Chondrocyte (in vitro differentiated cells): ENCODE data around the gene ABCB9. TPM values are rescaled to one million over a fixed set of nuclear protein-coding genes. Genes with fewer than 3 reads are reported as not detected.

Experiments used
- DNase-seq: peaks from one replicate; pipeline ENCODE4 v3.0.0; 2021; ENCODE audit warnings: mixed read lengths, low spot score
- H3K27ac Mint-ChIP-seq: one replicate; pipeline ENCODE4 v1.8.0; 2021; ENCODE audit warnings: mild to moderate bottlenecking, moderate library complexity, mixed read lengths; ENCODE audit not compliant: unreplicated experiment
- H3K27me3 Mint-ChIP-seq: 2 replicates; pipeline ENCODE4 v1.8.0; 2021; ENCODE audit warnings: low read depth, mixed read lengths
- H3K36me3 Mint-ChIP-seq: 2 replicates; pipeline ENCODE4 v1.8.0; 2021; ENCODE audit warnings: low read depth, mixed read lengths
- H3K4me1 Mint-ChIP-seq: 2 replicates; pipeline ENCODE4 v1.8.0; 2021; ENCODE audit warnings: low read depth, mild to moderate bottlenecking, mixed read lengths
- H3K4me3 Mint-ChIP-seq: one replicate; pipeline ENCODE4 v1.8.0; 2021; ENCODE audit warnings: mild to moderate bottlenecking, moderate library complexity, mixed read lengths; ENCODE audit not compliant: unreplicated experiment
- H3K9me3 Mint-ChIP-seq: 2 replicates; pipeline ENCODE4 v1.8.0; 2021; ENCODE audit warnings: low read depth, mixed read lengths
- total RNA-seq: library from RNA; stranded (reverse); gene quantifications from 3 replicates; pipeline ENCODE4 v1.2.1, GENCODE V29; 2021
- TF ChIP-seq, protein P1 (sequence below): fragments of 200-600 bp; sonication (generic); IDR thresholded peaks from 2 replicates; pipeline ENCODE4 v1.5.0; 2021; ENCODE audit warnings: antibody characterized with exemption, mild to moderate bottlenecking, moderate library complexity

The ABCB9 gene
- total RNA-seq, 1 donor from 2014 or later: 14.2 TPM

DNA sequence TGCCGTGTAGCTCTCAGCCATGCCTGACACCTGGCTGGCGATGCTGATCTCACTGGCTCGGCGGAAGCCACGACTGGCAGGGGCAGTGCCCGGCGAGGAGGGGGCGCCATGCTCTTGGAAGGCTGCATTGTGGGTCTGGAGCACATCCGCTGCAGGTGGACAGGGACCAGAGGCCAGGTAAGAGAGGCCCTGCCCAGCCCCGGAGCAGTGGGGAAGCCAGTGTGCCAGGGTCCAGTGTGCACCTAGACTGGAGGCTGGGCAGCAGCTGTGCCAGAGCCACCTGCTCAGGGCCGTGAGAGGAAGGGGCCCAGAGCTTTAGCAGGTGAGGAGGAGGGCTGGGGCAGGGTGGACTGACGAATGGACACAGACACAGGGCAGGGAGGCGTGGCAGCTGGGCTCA lies 24.3 kb upstream of the ABCB9 start:
- H3K4me3 Mint-ChIP-seq: no peak overlapping the region
- H3K27me3 Mint-ChIP-seq: no peaks in the 10 kb centered on the region
- no peak for DNase-seq

DNA sequence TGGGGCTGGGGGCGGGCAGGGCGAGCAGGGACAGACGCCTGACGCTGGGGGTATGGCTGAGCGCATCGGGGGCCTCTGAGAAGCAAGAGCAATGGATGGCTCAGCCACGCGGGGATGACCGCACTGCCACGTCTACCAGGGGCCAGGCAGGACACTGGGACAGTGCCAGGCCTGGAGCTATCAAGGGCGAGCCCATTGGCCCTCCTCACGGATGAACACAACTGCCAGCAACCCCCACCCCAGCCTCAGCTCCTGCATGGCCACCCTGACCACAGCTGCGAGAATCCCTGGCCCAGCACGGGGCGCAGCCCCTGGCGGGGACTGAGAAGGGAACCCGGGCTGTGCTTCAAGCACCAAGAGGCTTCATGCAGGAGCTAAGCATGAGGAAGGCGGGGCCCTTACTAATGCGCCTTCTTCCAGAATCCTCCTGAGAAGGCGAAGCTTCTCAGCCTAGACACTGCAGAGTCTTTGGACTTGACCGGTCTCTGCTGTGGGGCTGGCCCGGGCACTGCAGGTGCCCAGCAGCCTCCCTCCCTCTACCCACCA lies 23.7 kb upstream of the ABCB9 start:
- Mint-ChIP-seq H3K4me3 (no peak overlapping the region), H3K4me1 (peaks cover 3% of the 10 kb centered on the region), H3K27me3 (no peaks in the 10 kb centered on the region), H3K36me3 (no peaks in the 10 kb centered on the region), H3K27ac (no peak overlapping the region), H3K9me3 (no peaks in the 10 kb centered on the region)
- TF ChIP-seq, protein P1, sequence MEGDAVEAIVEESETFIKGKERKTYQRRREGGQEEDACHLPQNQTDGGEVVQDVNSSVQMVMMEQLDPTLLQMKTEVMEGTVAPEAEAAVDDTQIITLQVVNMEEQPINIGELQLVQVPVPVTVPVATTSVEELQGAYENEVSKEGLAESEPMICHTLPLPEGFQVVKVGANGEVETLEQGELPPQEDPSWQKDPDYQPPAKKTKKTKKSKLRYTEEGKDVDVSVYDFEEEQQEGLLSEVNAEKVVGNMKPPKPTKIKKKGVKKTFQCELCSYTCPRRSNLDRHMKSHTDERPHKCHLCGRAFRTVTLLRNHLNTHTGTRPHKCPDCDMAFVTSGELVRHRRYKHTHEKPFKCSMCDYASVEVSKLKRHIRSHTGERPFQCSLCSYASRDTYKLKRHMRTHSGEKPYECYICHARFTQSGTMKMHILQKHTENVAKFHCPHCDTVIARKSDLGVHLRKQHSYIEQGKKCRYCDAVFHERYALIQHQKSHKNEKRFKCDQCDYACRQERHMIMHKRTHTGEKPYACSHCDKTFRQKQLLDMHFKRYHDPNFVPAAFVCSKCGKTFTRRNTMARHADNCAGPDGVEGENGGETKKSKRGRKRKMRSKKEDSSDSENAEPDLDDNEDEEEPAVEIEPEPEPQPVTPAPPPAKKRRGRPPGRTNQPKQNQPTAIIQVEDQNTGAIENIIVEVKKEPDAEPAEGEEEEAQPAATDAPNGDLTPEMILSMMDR: no peak
- no peak for DNase-seq

More for the DNA sequence above, 24.3 kb upstream of the ABCB9 start:
- Mint-ChIP-seq H3K9me3 (no peaks in the 10 kb centered on the region), H3K4me1 (no peaks in the 10 kb centered on the region), H3K27ac (no peak overlapping the region), H3K36me3 (no peaks in the 10 kb centered on the region)
- TF ChIP-seq, protein P1: no peak

DNA sequence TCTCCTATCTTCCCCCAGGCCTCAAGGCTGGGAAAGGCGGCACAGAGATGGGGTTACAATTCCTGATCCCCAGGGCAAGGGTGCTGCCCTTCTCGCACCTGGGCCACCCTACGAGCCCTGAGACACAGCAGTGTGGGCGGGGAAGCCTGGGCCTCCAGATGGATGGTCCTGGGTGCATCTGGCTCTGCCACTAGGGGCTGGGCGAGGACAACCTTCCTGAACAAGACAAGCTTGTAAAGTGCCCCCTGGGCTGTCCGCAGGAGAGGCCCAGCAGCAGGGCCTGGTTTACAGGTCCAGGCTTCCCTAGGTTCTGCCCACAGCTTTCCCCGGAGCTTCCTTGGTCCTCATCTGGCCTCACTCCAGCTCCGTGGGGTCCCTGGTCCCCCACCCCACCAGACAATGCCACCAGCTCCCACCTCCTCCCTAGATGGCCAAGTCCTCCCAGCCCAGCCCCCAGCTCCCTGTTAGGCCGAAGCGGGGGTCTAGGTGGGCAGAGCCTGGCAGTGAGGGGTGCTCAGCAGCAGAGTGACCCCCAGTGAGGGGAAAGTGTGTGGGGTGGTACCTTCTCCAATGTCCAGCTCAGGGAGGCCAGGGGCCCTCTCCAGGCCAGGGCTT lies 23.1 kb upstream of the ABCB9 start:
- no peak for DNase-seq
- TF ChIP-seq, protein P1: no peak
- no peaks in the 10 kb centered on the region for H3K9me3 Mint-ChIP-seq
- H3K4me3 Mint-ChIP-seq: no peak overlapping the region
- H3K36me3 Mint-ChIP-seq: no peaks in the 10 kb centered on the region
- H3K27me3 Mint-ChIP-seq: no peaks in the 10 kb centered on the region
- H3K27ac Mint-ChIP-seq: no peak overlapping the region
- peaks cover 9% of the 10 kb centered on the region for H3K4me1 Mint-ChIP-seq

DNA sequence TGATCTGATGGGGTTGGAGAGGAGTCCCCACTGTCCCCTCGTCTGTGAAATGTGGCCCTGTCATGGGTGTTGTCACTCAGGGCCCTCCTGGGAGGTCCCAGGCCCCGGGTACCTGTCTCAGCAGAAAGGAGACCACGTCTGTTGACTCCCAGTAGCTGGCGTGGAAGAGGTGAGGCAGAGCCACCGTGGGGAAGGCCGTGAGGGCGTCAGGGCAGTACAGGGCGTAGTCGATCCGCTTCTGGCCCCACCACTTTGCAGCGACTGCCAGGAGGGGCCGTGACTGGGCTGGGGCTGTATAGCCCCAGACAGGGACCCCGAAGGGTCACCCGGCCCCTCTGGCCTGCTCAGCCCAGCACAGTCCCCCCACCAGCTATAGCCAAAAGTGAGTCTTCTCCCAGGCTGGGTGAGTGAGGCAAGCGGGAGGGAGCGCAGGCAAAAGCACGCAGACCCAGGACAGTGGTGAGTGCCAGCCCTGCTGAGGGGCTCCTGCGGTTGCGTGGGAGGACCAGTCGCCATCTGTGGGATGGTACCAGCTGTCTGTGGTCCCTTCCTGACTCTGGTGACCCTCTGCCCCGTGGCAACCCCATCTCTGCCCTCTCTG lies 22.4 kb upstream of the ABCB9 start:
- TF ChIP-seq, protein P1: no peak

DNA sequence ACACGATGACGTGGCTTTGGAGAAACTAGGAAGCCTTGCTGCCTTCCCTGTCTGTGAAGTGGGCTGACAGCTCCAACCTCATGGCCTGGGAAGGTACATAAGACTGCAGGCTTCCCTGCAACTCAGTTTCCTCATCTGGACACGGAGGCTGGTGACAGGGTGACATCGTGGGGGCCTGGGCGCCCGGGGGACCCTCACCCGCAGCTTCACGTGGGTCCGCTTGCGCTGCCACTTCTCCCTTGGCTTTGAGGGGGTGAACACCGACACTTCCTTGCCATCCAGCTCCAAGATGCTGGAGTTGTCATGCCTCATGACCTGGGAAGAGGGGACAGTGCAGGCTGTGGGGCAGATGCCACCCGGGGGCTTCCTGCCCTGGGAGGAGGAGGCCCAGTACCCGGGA lies 21.8 kb upstream of the ABCB9 start:
- H3K9me3 Mint-ChIP-seq: no peaks in the 10 kb centered on the region
- no peak overlapping the region for H3K4me3 Mint-ChIP-seq
- no peaks in the 10 kb centered on the region for H3K27me3 Mint-ChIP-seq
- TF ChIP-seq, protein P1: no peak
- H3K36me3 Mint-ChIP-seq: no peaks in the 10 kb centered on the region
- H3K27ac Mint-ChIP-seq: no peak overlapping the region
- no peak for DNase-seq
- H3K4me1 Mint-ChIP-seq: peaks cover 22% of the 10 kb centered on the region

More for the DNA sequence above, 22.4 kb upstream of the ABCB9 start:
- no peaks in the 10 kb centered on the region for H3K27me3 Mint-ChIP-seq
- no peak overlapping the region for H3K27ac Mint-ChIP-seq
- H3K9me3 Mint-ChIP-seq: no peaks in the 10 kb centered on the region
- DNase-seq: no peak
- H3K36me3 Mint-ChIP-seq: no peaks in the 10 kb centered on the region
- no peak overlapping the region for H3K4me3 Mint-ChIP-seq
- peaks cover 16% of the 10 kb centered on the region for H3K4me1 Mint-ChIP-seq
